KBM-7 (cell line): Measurements from ENCODE around the gene GRIA3.
"Not testable (repeated sequence)": the region's sequence is repeated elsewhere in the genome, so short reads cannot be mapped to it uniquely, and the experiment has no call there.

Source experiments
- DNase-seq: peaks from one replicate; pipeline ENCODE4 v3.0.0-alpha.2; 2015
- in situ Hi-C: fragments of 300-500 bp; cut with MboI; formaldehyde crosslinking; loops from 2 replicates; pipeline ENCODE4 v1.14.3; 2020; ENCODE audit warnings: low sequenced_read_pairs, low pct_unique_long_range_greater_than_20kb, mixed read lengths

Gene GRIA3

DNA sequence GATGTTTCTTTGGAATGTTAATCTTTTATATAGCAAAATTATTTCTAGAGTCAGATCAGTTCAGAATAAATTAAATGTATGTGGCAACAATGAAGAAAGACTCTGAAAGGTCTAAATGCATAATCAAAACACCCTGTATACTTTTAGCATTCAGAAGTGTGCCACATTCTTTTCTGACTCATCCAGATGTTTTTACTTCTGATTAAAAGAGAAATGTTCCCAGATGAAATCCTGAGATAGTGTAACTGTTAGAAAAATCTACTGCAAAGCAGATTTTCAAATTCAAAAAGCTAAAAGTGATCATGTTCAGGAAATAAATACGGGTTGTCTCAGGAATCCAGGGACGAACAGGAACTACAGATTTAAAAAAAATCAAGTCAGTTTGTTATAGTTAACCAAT lies 241.4 kb downstream of the GRIA3 start:
- in situ Hi-C loops = no loop called here
- no peak for DNase-seq

DNA sequence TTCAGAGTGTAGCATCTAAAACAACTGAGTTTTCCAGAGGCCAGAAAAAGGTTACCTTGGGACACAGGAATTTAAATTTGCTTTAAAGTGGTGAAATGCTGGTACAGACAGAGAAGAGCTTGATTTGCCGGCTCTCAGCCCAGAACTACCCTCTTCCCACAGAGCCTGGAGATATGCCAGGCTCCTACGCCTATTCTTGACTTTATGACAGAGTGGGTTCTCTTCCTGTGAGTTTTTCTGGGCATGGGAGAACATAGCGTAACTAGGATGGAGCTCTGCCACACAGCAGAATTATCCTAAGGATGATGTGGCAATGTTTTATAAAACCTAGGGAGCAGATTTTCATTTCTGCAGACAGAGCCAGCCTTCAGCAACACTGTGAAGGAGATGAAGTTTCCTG lies 241.8 kb downstream of the GRIA3 start:
- no peak for DNase-seq
- in situ Hi-C loops = no loop called here

DNA sequence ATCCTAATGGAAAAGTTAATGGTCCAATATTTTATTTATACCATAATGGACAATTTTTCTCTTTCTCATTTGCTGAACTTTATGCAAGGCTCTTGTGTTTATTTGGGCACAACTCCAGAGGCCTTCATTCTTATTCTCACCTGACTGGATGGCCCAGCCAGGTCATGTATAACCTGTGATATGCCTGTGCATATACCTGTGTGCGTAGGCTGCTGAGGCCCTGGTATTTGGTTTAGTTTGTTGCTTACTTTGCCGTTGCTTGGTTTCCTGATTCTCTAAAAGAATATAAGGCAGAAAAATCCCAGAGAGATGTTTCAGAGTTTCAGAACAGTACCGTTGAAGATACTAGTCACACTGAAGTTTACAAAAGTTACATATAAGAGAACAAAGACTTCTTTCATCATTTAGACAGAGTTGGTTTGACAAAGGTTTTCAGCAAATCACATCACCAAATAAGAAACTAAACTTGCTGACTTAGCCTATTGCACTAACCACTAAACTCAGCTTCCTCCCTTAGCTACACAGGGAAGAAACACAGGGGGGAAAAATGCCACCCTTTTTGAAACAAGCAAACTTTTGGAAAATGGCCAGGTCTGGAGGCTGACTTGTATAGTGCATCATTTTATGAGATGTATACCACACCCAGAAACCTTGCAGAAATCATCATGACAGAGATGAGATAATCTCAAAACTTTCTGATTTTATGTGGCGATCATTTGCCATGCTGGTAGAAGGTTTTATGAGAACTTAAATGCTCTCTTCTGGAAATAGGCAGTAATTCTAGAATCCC lies 248.5 kb downstream of the GRIA3 start:
- in situ Hi-C loops = no loop called here
- DNase-seq = no peak

DNA sequence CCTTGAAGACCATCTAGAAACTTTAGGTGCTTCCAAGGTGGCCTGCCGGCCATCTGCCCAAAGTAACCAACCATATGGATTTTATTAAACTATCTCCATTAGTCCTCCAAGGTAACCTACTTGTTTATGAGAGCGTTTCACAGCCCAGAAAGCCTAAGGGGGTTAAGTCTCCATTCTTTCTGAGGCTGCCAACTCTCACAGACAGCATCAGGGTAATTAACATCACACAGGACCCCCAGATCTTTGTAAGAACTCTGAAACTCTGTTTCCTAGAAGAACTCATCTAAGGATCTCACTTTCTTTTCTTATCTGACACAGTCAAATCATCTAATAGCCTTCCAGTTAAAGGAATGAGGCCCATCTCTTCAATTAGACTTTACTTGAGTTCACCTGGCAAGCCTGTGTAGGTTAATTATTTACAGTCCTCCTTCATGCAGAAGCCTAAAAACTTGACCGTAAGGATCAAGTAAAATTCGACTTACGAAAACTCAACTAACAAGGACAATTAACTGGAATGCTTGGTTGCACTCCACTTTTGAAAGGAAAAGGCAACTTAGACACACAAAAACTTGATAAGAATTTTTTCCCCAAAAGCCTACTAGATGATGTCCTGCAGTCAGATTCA lies 252.5 kb downstream of the GRIA3 start:
- in situ Hi-C loops = no loop called here
- DNase-seq = no peak

DNA sequence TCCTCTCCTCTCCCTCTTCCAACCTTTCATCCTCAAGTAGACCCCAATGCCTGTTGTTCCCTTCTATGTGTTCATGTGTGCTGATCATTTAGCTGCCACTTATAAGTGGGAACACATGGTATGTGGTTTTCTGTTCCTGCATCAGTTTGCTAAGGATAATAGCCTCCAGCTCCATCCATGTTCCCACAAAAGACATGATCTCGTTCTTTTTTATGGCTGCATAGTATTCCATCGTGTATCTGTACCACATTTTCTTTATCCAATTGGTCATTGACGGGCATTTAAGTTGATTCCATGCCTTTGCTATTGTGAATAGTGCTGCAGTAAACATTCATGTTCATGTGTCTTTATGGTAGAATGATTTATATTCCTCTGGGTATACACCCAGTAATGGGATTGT lies 255.8 kb downstream of the GRIA3 start:
- in situ Hi-C loops, DNase-seq: not testable (repeated sequence)

DNA sequence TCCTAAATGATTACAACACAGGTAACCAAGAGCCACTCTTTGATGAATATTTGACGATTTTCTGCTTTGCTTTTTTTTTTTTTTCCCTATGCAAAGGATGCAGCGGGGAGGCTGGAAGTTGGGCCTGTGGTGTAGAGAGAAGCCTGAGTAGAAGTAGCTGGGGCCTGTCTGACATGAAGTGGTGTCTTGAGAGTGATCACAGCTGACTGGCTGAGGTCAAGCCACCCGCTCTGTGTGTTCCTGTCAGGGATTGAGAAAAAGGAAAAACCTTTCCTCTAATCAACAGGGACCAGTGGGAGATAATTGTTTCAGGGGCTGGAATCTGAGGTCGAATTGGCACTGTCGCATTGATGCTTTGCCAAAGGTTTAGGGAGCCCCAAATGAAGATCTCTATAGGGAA lies 258.7 kb downstream of the GRIA3 start:
- DNase-seq = no peak
- in situ Hi-C loops = no loop called here

DNA sequence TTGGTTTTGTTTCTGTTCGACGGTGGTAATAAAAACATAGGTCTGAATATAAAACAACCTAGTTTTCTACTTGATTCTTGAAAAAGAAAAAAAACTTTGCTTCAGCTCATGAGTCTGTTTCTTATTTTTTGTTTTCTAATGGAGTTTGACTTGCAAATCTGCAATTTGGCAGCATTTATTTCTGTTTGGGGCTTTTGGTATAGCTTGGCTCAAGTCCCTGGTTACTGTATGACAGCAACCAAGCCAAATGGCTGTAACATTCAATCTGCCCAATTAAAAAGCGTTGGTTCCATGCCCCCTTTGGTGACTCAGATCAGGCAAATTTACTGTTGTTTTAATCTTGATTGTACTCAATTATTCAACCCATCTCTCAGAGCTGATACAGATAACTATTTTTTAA lies 263.4 kb downstream of the GRIA3 start:
- DNase-seq = no peak
- in situ Hi-C loops = no loop called here

DNA sequence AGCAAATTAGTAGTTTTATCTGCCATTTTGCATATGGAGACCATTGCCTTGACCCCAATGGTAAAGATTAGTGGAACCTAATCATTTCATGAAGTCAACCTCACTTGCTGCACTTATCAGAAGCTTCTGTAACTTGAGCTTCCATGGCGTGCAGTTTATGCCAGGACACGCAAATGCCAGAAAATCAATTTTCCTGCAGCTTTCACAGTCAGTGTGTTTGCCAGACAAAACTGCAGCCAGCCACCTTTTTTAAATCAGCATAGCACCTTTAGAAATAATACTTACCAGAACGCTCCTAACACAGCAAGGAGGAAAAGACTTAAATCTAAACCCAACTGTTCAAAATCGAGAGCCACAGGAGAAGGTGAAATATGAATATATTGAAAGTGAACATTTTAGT lies 265.3 kb downstream of the GRIA3 start:
- no peak for DNase-seq
- in situ Hi-C loops = no loop called here

DNA sequence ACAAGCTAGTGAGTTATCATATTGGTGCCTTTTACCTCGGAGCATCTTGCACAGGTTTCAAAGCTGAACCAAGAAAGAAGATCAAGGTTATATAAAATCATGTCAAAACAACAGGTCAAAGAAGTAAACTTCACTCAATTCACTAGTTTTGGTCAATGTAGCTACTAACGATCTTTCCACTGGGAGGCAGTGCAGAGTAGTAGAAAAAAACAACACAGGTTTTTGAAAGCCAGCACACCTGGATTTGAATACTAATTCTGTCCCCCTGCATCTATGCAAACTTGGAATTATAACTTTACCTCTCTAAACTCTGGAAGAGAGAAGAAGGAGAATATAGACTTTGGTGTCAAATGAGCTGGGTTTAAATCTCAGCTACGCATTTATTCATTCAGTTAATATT lies 266.1 kb downstream of the GRIA3 start:
- in situ Hi-C loops = no loop called here
- peak; percentile 26 for DNase-seq

DNA sequence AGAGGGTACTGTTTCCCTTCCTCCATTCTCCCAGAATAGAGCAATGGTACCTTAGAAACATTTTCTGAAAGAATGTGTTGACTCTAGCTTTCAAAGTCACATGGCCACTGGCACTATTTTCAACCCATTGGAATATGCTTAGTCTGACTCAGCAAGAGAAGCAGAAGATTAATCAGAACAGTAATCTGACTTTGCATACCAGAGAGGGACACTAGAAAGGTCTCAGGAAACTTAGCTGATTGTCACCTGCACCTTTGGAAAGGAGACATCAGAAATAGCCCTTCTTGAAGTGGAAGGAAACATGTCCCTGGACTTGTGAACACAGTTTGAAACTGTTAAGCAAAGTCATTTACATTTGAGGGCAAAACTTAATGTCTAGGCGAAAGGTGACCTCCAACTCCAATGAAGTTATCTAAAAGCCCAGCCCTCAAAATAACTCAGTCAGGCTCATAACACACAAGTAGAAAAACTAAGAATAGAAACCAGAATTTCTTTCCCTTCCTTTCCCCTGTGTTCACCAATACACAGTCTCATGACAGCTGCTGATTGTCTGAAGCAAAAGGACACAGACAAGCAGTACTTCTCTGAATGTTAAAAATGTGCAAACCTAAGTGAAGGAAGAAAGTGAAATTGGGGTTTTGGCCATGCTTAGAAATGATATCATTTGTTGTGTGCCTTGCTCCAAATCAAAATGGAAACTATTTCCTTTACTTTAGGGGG lies 270.8 kb downstream of the GRIA3 start:
- no peak for DNase-seq
- in situ Hi-C loops = no loop called here

DNA sequence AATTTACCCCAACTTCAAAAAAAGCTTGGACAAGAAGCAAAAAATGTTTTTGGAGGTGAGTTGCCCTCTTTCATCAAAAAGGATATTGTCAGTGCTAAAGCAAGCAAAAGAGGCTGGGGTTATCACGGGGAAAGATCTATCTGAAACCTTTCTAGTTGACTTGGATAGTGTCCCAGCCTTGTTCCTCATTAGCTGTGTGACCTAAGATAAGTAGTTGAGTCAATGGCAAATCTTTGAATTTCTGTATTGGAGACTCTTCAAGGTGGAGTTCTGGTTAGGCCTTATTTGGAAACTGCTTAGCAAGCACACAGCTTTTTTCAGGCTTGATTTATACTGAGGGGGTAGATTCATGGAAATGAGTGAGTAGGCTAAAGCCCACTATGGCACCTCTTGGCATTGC lies 271.6 kb downstream of the GRIA3 start:
- in situ Hi-C loops = no loop called here
- no peak for DNase-seq

DNA sequence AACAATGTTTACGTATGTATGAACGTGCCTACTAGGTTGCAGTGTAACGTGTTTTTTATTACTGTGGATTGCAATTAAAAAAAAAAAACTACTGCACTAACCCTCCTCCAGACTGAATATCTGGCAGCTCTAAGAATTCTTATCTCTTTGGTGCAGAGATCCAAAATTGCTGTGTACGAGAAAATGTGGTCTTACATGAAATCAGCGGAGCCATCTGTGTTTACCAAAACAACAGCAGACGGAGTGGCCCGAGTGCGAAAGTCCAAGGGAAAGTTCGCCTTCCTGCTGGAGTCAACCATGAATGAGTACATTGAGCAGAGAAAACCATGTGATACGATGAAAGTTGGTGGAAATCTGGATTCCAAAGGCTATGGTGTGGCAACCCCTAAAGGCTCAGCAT lies 280.6 kb downstream of the GRIA3 start:
- in situ Hi-C loops = no loop called here
- no peak for DNase-seq

DNA sequence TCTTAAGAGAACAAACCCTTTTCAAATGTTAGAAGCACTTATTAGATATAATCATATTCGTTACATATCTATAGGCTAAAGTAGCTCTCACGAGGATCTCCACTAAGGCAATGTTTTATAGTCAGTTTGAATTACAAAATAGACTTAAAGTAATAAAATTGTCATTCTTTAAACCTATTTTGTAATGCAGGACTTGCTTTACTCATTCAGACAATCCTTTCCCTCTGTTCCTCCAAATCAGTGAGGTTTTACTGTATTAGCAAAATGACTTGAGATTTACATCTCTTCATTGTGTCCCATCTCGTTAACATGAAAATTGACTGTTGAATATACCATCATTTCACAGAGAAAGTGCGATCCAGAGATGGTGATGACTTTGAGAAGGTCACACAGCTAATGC lies 284.4 kb downstream of the GRIA3 start:
- in situ Hi-C loops = no loop called here
- no peak for DNase-seq

DNA sequence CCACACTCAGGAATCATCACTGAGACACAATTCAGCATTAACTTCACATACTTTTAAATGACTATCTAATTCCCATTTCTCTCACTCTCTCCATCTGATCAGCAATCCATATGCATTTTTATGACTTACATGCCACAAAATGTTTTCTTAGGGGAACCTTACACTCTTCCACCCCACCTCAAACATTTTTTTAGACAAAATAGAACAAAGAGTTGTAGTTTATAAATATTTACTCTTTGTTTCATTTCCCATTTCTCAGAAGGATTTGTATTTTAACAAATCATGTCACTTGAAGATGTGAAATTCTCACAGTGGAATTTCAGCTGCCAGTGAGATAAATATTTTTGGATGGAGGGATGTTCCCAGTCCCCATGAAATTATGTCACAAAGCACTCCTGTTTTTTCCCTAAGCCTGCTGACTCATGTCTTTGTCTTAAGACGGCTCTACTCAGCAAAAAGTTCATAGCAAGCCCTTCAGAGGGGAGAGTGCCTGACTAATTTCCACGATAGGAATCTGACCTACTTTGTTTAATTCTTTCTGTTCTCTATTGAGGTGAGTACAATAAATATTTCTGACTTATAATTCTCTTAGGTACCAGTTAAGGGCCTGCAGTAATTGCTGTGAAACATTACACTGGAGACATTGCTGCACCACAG lies 291.1 kb downstream of the GRIA3 start:
- no peak for DNase-seq
- in situ Hi-C loops = no loop called here

DNA sequence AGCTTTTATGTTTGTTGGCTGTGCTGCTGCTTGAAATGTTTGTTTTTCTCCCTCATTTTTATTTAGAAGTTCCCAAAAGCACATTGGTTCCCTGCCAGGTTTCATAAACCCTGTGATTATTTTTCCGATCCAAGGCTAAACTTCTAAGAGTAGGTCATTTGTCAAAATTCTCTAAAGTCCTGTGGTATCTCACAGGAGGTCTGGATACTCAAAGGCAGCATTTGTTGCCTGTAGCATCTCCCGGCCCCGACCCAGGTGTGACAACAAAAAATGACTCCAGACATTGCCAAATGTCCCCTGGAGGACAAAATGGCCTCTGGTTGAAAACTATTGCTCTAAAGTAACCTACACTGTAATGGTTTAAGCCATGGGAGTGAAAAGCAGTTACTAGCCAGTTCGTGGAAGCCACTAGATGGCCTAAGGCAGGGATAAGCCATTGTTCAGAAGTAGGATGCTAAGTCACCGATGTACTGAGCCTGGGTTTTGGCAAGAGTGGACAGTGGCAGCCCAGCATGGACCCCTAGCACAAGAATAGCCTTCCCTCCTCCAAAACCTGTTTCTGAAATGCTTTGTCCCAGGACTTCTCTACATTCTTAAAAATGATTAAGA lies 292.6 kb downstream of the GRIA3 start:
- DNase-seq = no peak
- in situ Hi-C loops = no loop called here

DNA sequence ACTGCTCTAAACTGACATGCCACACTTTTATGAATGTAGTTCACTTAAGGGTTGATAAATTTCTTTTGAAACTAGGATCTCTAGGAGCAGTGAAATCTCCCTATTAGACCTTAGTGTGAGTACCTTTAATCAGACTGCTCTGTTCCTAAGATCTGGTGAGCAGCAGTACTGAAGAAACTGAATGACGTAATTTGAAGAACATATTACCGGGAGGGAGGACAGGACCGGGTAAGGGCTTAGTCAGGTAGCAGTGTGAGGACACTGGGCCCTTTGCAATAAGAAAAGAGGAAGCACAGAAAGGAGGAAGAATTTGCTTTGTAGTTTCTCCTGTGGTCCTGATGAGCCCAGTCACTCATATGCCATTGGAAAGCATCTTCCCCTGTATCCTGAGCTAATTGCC lies 293.6 kb downstream of the GRIA3 start:
- in situ Hi-C loops = no loop called here
- DNase-seq = no peak

DNA sequence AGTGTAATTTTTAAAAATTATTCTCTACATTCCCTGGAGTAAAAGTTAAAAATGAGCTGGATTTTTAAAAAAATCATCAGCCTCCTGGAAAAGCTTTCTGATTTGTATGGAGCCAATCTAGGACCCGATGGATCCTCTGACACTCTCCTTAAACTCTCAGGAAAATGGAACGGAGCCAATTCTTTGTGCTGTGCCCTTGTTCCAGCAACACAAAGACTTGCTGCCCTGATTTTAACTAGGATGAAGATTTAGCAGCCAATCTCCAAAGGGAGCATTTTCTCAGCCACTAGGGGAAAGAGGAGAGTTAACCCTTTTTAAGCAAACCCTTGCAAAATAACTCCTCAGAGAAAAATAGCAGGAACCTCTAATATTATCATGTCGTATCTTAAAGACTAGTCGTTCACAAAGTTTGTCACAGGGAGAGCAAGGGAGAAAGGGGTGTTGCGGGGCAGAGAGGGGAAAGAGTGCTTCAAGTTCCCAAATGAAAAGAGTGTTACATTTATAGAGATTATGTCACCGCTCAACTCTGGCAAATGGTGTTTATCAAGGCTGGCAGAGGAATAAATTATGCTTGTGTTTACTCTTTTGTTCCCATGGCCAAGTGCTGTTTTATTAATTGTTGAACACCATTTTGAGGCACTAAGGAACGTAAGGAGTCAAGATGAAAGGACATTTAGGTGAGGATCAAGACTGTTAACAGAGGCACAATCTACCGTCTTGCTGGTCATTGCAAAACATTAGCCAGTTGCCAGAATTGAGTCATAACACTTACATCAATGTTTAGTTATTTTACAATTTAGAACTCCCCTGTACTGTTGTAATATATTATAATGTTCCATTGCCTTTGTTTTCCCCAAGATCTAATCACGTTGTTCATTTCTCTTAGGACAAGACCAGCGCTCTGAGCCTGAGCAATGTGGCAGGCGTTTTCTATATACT lies 298.1 kb downstream of the GRIA3 start:
- in situ Hi-C loops = no loop called here
- DNase-seq = no peak

DNA sequence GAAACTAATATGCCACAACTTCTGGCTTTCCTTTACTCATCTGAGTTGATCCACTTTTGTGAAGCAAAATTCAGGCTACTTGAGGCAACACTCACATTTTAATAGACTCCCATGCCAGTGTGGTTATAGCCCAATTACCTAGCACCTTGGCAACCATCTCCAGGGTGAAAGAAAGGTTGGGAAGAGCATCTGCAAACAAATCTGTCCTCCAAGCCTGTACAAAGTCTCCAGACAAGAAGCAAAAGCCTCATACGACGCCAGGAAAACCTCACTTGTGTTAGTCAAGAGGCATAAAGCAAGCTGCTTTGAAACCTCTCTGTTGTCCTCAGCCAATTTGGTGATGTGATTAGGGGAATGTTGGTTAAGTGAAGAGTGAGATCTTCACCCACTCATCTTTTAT lies 302.2 kb downstream of the GRIA3 start:
- in situ Hi-C loops = no loop called here
- no peak for DNase-seq

DNA sequence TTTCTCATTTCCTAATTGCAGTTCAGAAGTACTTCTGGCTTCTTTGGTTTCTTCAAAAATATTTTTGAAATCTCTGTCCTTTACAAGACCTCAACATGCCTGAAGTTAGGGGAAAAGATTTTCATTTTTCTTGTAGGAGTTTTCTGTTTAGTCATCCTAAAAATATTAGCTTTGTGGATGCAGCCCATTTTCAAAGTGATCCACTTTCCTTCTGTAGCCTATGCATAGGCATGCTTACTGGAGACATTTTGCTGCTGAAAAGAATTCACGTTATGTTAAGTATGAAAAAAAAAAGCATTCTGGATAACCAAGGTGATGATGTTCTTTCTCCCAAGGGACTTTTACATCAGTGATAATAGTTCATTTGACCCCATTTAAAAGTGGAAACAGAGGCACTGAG lies 303.2 kb downstream of the GRIA3 start:
- DNase-seq = no peak
- in situ Hi-C loops = no loop called here
